ENCODE measurements around the gene NUTM1. TPM values are rescaled to one million over a fixed set of nuclear protein-coding genes. Genes with fewer than 3 reads are reported as not detected.

Gene NUTM1
- total and polyA plus RNA-seq, 12 donors: under 0.01 TPM; not detected in 11

- Histone ChIP-seq H3K4me3 (no peak overlapping the region), H3K36me3 (peaks cover 0 to 89% (median 28%) of the 10 kb centered on the region in 9 donors), H3K27ac (no peak overlapping the region), H3K9me3 (no peaks in the 10 kb centered on the region), H3K27me3 (no peaks in the 10 kb centered on the region), H3K4me1 (peaks cover 0 to 9% (median 6%) of the 10 kb centered on the region in 9 donors)
- TF ChIP-seq CTCF (IDR thresholded peaks at IDR 0.05): no peak
- intact Hi-C loops (cut with DNase I): loop anchor here in 6 of 10 donors (10.0 kb wide), 3 partner anchors 115 to 255 kb away; partner anchors contain the start of genes EMC7 (in 3 of the 6), PGBD4 (in 3 of the 6) and GOLGA8B (in 1 of the 6)
- DNase-seq (no peak), ATAC-seq (no peak)
- WGBS, 2 donors: 96 to 100% methylated on average over 1 of the region's 1 CpG
Measured at GRCh38 chr15:34360298-34360697, 17.2 kb downstream of the NUTM1 start.

- H3K4me3 ChIP-seq: no peak overlapping the region
- no peaks in the 10 kb centered on the region for H3K9me3 ChIP-seq
- no peak for TF ChIP-seq CTCF (IDR thresholded peaks at IDR 0.05)
- H3K36me3 ChIP-seq: peaks cover 0 to 79% (median 28%) of the 10 kb centered on the region in 9 donors
- peaks cover 0 to 19% (median 16%) of the 10 kb centered on the region in 9 donors for H3K4me1 ChIP-seq
- no peaks in the 10 kb centered on the region for H3K27me3 ChIP-seq
- ATAC-seq: no peak
- 82 to 91% methylated on average over 7 of the region's 7 CpGs for WGBS, 2 donors
- intact Hi-C loops (cut with DNase I): loop anchor here in 6 of 10 donors (10.0 kb wide), 3 partner anchors 116 to 256 kb away; partner anchors contain the start of genes EMC7 (in 3 of the 6), PGBD4 (in 3 of the 6) and GOLGA8B (in 1 of the 6)
- no peak for DNase-seq
- no peak overlapping the region for H3K27ac ChIP-seq
Measured at GRCh38 chr15:34361278-34361677, 18.2 kb downstream of the NUTM1 start.

- H3K36me3 ChIP-seq: peaks cover 0 to 70% (median 28%) of the 10 kb centered on the region in 9 donors
- WGBS, 2 donors: 80 to 84% methylated on average over 10 of the region's 10 CpGs
- DNase-seq (no peak), ATAC-seq (no peak)
- H3K4me3 ChIP-seq: no peak overlapping the region
- TF ChIP-seq CTCF (IDR thresholded peaks at IDR 0.05): no peak
- no peaks in the 10 kb centered on the region for H3K27me3 ChIP-seq
- H3K27ac ChIP-seq: no peak overlapping the region
- intact Hi-C loops (cut with DNase I): loop anchor here in 6 of 10 donors (10.0 kb wide), 3 partner anchors 117 to 257 kb away; partner anchors contain the start of genes EMC7 (in 3 of the 6), PGBD4 (in 3 of the 6) and GOLGA8B (in 1 of the 6)
- H3K4me1 ChIP-seq: peaks cover 0 to 21% (median 16%) of the 10 kb centered on the region in 9 donors
- H3K9me3 ChIP-seq: no peaks in the 10 kb centered on the region
Measured at GRCh38 chr15:34362047-34362773, 19.1 kb downstream of the NUTM1 start.

- H3K4me1 ChIP-seq: peaks cover 0 to 26% (median 23%) of the 10 kb centered on the region in 9 donors
- H3K36me3 ChIP-seq: peaks cover 0 to 51% (median 25%) of the 10 kb centered on the region in 9 donors
- intact Hi-C loops (cut with DNase I): loop anchor here in 6 of 10 donors (2.0 to 10.0 kb wide), 4 partner anchors 19 to 259 kb away; partner anchors contain the start of genes EMC7 (in 3 of the 6), PGBD4 (in 3 of the 6) and GOLGA8B (in 1 of the 6)
- H3K27ac ChIP-seq: no peak overlapping the region
- no peaks in the 10 kb centered on the region for H3K9me3 ChIP-seq
- WGBS, 2 donors: 93% methylated on average over 8 of the region's 8 CpGs
- ATAC-seq: no peak
- DNase-seq: no peak
- no peak overlapping the region for H3K4me3 ChIP-seq
- no peak for TF ChIP-seq CTCF (IDR thresholded peaks at IDR 0.05)
- H3K27me3 ChIP-seq: no peaks in the 10 kb centered on the region
Measured at GRCh38 chr15:34364041-34364440, 20.9 kb downstream of the NUTM1 start.

Measured in heart right ventricle (tissue), 16 donors.